K562 (cell line): ENCODE results near the gene TMEM187. TPM values are rescaled to one million over a fixed set of nuclear protein-coding genes. Genes with fewer than 3 reads are reported as not detected.

Source experiments
- ATAC-seq: fragments of 200-7000 bp; cut with Tn5 transposase; 3 replicates; pipeline ENCODE4 v1.9.1; 2020; ENCODE audit warnings: moderate library complexity
- BruUV-seq: library from RNA; stranded (reverse); fragments of 400-500 nt; replicated peaks from 2 replicates; lab custom pipeline; 2021; lab: Mats Ljungman, UMichigan
- CTCF ChIA-PET: fragments of 300-600 bp; formaldehyde crosslinking; extraction: SDS; loops from one replicate; lab custom pipeline; 2021; ENCODE audit warnings: low intra/inter-chr PET ratio; lab: Yijun Ruan, JAX
- POLR2A ChIA-PET: fragments of 300-600, 350-650 bp; sonication (Branson Sonifier 250); formaldehyde crosslinking; extraction: SDS; loops from one replicate; lab custom pipeline; 2021; ENCODE audit warnings: antibody characterized with exemption, inconsistent platforms; lab: Yijun Ruan, JAX
- DNase-seq, 4 experiments: peaks; one replicate each; pipeline versions ENCODE4 v3.0.0 to v3.0.0-alpha.2; 2011 to 2018; ENCODE audit warnings: low spot score in 3 of 4, mixed read lengths in 3 of 4; ENCODE audit errors: extremely low read depth in 1 of 4
- FAIRE-seq: peaks from 2 replicates; lab custom pipeline; 2011; peaks lifted over from hg19 to GRCh38; lab: Jason Lieb, UNC
- H2AFZ ChIP-seq: 2 replicates; pipeline ENCODE4 v1.6.0; 2011; ENCODE audit warnings: low read depth, low read length, control low read depth, inconsistent platforms
- H3K27ac ChIP-seq: fragments of 200-600 bp; 3 replicates; pipeline ENCODE4 v1.8.0; 2011; ENCODE audit warnings: low read depth, mild to moderate bottlenecking, control low read depth, inconsistent platforms, low read length, moderate library complexity, mixed read lengths; ENCODE audit errors: extremely low read depth
- H3K27me3 ChIP-seq, 2 experiments: fragments of 300-600 bp in 1 of 2; 2 replicates in 1 of 2; 3 replicates in 1 of 2; pipeline versions ENCODE4 v1.6.0 to v1.8.0; 2011; ENCODE audit warnings: inconsistent platforms in 2 of 2, low read length in 2 of 2, mild to moderate bottlenecking in 1 of 2, mixed read lengths in 1 of 2, moderate library complexity in 1 of 2; ENCODE audit not compliant: control insufficient read depth in 2 of 2, insufficient read depth in 2 of 2
- H3K36me3 ChIP-seq: fragments of 300-600 bp; 3 replicates; pipeline ENCODE4 v1.8.0; 2011; ENCODE audit warnings: mild to moderate bottlenecking, low read length, inconsistent platforms; ENCODE audit not compliant: control insufficient read depth, insufficient read depth
- H3K4me1 ChIP-seq, 2 experiments: fragments of 200-600 bp in 1 of 2; replicated peaks in 1 of 2; 2 replicates in 1 of 2; 3 replicates in 1 of 2; pipeline versions ENCODE4 v1.5.1 to v1.8.0; 2011; ENCODE audit warnings: inconsistent platforms in 2 of 2, low read length in 2 of 2, mild to moderate bottlenecking in 1 of 2, mixed read lengths in 1 of 2, moderate library complexity in 1 of 2; ENCODE audit not compliant: control insufficient read depth in 2 of 2, insufficient read depth in 2 of 2
- H3K4me2 ChIP-seq: 2 replicates; pipeline ENCODE4 v1.6.1; 2011; ENCODE audit warnings: low read length, control low read depth, inconsistent platforms, mixed read lengths; ENCODE audit not compliant: insufficient read depth
- H3K4me3 ChIP-seq: fragments of 200-600 bp; sonication (generic), shearing (Covaris generic); 2 replicates; pipeline ENCODE4 v1.5.1; 2016; ENCODE audit warnings: control low read depth, inconsistent platforms
- H3K79me2 ChIP-seq: fragments of 200-600 bp; 3 replicates; pipeline ENCODE4 v1.8.0; 2011; ENCODE audit warnings: low read length, inconsistent platforms; ENCODE audit not compliant: control insufficient read depth, insufficient read depth
- H3K9ac ChIP-seq, 2 experiments: 2 replicates each; pipeline versions ENCODE4 v1.6.0 to v1.6.1; 2011; ENCODE audit warnings: low read depth in 2 of 2, low read length in 2 of 2, control low read depth in 1 of 2, inconsistent platforms in 1 of 2, mild to moderate bottlenecking in 1 of 2, mixed read lengths in 1 of 2; ENCODE audit not compliant: insufficient read depth in 1 of 2
- H3K9me1 ChIP-seq: one replicate; pipeline ENCODE4 v1.6.0; 2011; ENCODE audit warnings: inconsistent platforms, mild to moderate bottlenecking, low read length, moderate library complexity; ENCODE audit not compliant: control insufficient read depth, insufficient read depth
- H3K9me3 ChIP-seq: replicated peaks from 2 replicates; pipeline ENCODE4 v1.5.1; 2011; ENCODE audit warnings: low read depth, low read length, inconsistent platforms; ENCODE audit not compliant: control insufficient read depth, insufficient read depth
- H4K20me1 ChIP-seq: replicated peaks from 2 replicates; pipeline ENCODE4 v1.6.1; 2011; ENCODE audit warnings: low read length, inconsistent platforms, mixed read lengths; ENCODE audit not compliant: control insufficient read depth, insufficient read depth
- MAFG ChIP-seq: fragments of 450-650 bp; conservative IDR thresholded peaks from 2 replicates; pipeline ENCODE4 v1.6.1; 2016; ENCODE audit warnings: missing genetic modification characterization, missing compliant biosample characterization
- NCOR1 ChIP-seq: fragments of 450-650 bp; IDR thresholded peaks from 2 replicates; pipeline ENCODE4 v1.6.1; 2016; ENCODE audit warnings: mild to moderate bottlenecking, moderate library complexity
- NFE2 ChIP-seq: IDR thresholded peaks from 2 replicates; pipeline ENCODE4 v1.6.1; 2014; ENCODE audit warnings: antibody characterized with exemption, low read depth
- ZBTB49 ChIP-seq: sonication (generic); formaldehyde crosslinking; IDR thresholded peaks from 2 replicates; pipeline ENCODE4 v1.8.0; 2022; ENCODE audit warnings: missing genetic modification reagents, mild to moderate bottlenecking, borderline replicate concordance
- ZHX1 ChIP-seq: fragments of 150-350 bp; conservative IDR thresholded peaks from 2 replicates; pipeline ENCODE4 v1.6.1; 2014; ENCODE audit warnings: low read length
- WGBS: fragments of 100-300 bp; shearing (Covaris generic); methylation state at CpG from one replicate; pipeline ENCODE4 v1.1.6; 2016; ENCODE audit warnings: low coverage, mixed read lengths; ENCODE audit not compliant: insufficient coverage; ENCODE audit errors: missing lambda C conversion rate; 5-methylcytosine and 5-hydroxymethylcytosine counted together
- in situ Hi-C: fragments of 300-500 bp; cut with MboI; formaldehyde crosslinking; loops from 4 replicates; pipeline ENCODE4 v1.15.0; 2018; ENCODE audit warnings: inconsistent platforms, mixed read lengths
- intact Hi-C: fragments of 100-400 bp; cut with micrococcal nuclease; formaldehyde crosslinking; loops from 2 replicates; pipeline ENCODE4 v1.14.2; 2022
- polyA plus RNA-seq, 8 experiments: library from polyadenylated mRNA; depleted of rRNA in 4 of 8; stranded (reverse) in 5 of 8; unstranded in 3 of 8; fragments of >200 nt; fragmentation: Nextera tagmentation in 2 of 8; fragmentation: Illumina TruSeq in 1 of 8; extraction: Ambion mirVana in 2 of 8; extraction: Trizol in 1 of 8; gene quantifications; 2 replicates each; pipeline versions ENCODE4 v1.2.1 to v1.2.3, GENCODE V29; 2011 to 2014; ENCODE audit warnings: inconsistent platforms in 1 of 8, missing spikeins in 1 of 8
- total RNA-seq, 7 experiments: library from RNA; depleted of rRNA in 6 of 7; stranded (reverse); fragments of >200 nt in 6 of 7; fragmentation: Illumina TruSeq in 2 of 7; extraction: Trizol in 2 of 7; gene quantifications; 2 replicates each; pipeline versions ENCODE4 v1.2.1 to v1.2.3, GENCODE V29; 2011 to 2021; ENCODE audit warnings: low replicate concordance in 1 of 7

The TMEM187 gene
- total and polyA plus RNA-seq, 9 of the 15 experiments (the other 6 are each of a cell fraction or from before 2014, with no cell fraction given) = 0.13 to 6.4 (median 1.6) TPM

- ATAC-seq (no peak), FAIRE-seq (no peak), DNase-seq (no peak)
- TF ChIP-seq ZBTB49 = no peak
- no peak for TF ChIP-seq NFE2
- no peak for TF ChIP-seq NCOR1
- no peak for TF ChIP-seq MAFG (tag)
- no peak for TF ChIP-seq ZHX1
- Histone ChIP-seq H3K9me1 (no peaks in the 10 kb centered on the region), H3K27me3 (no peaks in the 10 kb centered on the region), H3K9me3 (no peaks in the 10 kb centered on the region), H2AFZ (no peak overlapping the region), H3K36me3 (peaks cover 67% of the 10 kb centered on the region; the same call in 2 of the 3 replicates), H3K4me1 (peaks cover 4 to 24% of the 10 kb centered on the region in 2 experiments; a peak in 4 of 5 replicates), H3K4me3 (no peak overlapping the region), H3K9ac (no peak overlapping the region), H3K79me2 (peaks cover 5% of the 10 kb centered on the region; the same call in 2 of the 3 replicates), H3K4me2 (no peak overlapping the region), H4K20me1 (no peaks in the 10 kb centered on the region), H3K27ac (no peak overlapping the region)
- in situ Hi-C loops (no loop called here), intact Hi-C loops (no loop called here)
- 100% methylated on average over 5 of the region's 6 CpGs for WGBS
- CTCF ChIA-PET = no interaction called here
- POLR2A ChIA-PET = interaction anchor here (0.6 to 2.7 kb wide), 4 partner anchors 8 to 278 kb away, joined by 4 to 8 read pairs (median 4); no protein-coding TSS in a partner anchor
- BruUV-seq = no TSS peak
Observed at GRCh38 chrX:154027022-154027402, 54.5 kb downstream of the TMEM187 start.
